ENCODE results near the gene CARMIL1.
"Not testable (repeated sequence)": the region's sequence is repeated elsewhere in the genome, so short reads cannot be mapped to it uniquely, and the experiment has no call there.

Gene CARMIL1

DNA sequence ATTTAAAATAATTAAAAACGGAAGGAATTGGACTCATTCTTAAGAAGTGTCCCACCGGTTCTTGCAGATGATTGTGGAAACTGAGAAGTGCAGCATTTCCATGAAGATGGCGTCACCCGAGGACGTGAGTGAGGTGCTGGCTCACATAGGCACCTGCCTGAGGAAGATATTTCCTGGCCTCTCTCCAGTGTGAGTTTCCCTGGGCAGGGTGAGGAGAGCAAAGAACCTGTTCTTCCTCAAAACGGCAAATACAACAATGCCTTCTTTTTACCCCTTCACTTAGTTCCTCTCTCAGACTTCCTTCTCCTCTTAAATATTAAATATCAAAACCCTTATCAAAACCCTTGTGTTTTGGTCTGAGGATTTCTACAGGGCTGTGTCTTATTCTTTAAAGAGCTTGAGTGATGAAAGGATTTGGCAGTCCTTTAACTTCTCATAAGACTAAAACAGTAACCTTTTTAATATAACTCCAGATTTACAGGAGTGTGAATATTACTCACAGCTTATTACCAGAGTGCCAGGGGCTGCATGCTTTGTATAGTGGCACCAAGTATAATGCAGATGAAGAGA is 156.3 kb downstream of the CARMIL1 start:
- DNase-seq (ENCODE audit: low read depth in 4 of 4, low spot score in 1 of 4): no peak

GRCh38 chr6:25436760-25437159 is 157.6 kb downstream of the CARMIL1 start:
- DNase-seq (ENCODE audit: low read depth in 4 of 4, low spot score in 1 of 4): no peak

GRCh38 chr6:25439368-25439767 is 160.2 kb downstream of the CARMIL1 start:
- no peak for DNase-seq (ENCODE audit: low read depth in 4 of 4, low spot score in 1 of 4)

GRCh38 chr6:25441663-25442270 is 162.6 kb downstream of the CARMIL1 start:
- no peak for DNase-seq (ENCODE audit: low read depth in 4 of 4, low spot score in 1 of 4)

- no peak for DNase-seq (ENCODE audit: low read depth in 4 of 4, low spot score in 1 of 4)
Observed at GRCh38 chr6:25442898-25443297, 163.7 kb downstream of the CARMIL1 start.

DNA sequence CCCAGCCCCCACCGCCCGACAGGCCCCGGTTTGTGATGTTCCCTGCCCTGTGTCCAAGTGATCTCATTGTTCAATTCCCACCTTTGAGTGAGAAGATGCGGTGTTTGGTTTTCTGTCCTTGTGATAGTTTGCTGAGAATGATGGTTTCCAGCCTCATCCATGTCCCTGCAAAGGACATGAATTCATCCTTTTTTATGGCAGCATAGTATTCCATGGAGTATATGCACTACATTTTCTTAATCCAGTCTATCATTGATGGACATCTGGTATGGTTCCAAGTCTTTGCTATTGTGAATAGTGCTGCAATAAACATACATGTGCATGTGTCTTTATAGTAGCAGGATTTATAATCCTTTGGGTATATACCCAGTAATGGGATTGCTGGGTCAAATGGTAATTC is 165.3 kb downstream of the CARMIL1 start:
- DNase-seq (ENCODE audit: low read depth in 4 of 4, low spot score in 1 of 4): not testable (repeated sequence)

DNA sequence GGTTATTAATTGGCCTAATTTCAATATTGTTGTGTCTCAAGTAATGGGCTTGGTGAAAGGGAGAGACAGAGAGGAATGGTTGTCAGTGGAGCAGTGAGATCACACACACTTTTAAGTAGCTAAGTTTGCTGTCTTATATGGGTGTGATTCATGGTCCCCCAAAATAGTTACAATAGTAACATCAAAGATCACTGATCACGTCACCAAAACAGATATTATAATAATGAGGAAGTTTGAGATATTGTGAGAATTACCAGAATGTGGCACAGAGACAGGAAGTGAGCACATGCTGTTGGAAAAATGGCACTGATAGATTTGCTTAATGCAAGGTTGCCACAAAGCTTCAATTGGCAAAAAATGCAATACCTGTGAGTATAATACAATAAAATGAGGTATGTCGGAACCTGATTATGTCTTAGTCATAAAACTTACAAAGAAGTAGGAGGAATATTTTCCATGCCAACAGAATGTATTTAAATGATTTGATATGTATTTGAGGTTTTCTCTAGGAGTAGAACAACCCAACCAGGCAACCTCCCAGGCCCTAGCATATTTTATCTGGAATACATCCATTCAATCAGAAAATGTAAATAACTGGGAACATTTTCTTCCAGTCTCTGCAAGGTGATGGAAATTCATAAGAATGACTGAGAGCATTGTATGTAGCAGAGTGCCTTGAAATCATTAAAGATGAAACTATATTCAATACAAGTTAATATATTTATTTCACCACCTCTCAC is 167.8 kb downstream of the CARMIL1 start:
- no peak for DNase-seq (ENCODE audit: low read depth in 4 of 4, low spot score in 1 of 4)

DNA sequence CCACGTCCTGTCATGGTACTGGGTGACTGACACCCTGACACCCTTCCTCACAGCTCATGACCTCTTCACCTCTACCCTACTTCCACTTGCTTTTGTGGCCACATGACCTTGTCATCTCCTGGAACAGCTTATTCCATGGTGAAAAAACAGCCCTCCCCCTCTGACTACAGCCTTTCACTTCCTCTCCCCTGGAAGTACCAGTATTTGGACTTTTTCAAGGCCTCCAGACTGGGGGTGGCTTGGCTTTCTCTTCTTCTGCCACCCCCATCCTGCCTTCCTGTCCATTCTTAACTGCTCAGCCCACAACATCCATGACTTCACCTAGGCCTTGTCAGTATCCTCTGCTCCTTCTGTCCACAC is 168.4 kb downstream of the CARMIL1 start:
- DNase-seq (ENCODE audit: low read depth in 4 of 4, low spot score in 1 of 4): no peak

DNA sequence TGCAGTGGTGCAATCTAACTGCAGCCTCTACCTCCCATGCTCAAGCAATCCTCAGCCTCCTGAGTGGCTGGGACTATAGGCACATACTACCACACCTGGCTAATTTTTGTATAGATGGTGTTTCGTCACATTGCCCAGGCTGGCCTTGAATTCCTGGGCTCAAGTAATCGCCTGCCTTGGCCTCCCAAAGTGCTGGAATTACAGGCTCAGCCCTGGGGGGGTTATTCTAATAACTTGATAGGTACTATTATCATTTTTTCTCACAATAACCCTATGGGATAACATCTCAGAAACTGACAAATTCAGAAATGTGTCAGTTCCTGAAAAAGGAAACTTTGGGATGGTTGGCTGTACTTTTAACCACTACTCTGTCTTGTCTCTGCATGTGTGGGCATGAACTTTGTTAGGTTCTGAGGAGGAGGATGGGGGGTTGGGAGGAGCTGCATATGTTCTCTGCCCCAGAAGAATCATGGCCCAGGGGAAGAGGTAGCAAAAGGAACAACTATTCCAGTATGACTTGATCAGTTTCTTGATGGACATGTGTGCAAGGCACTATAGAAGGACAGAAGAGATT is 169.9 kb downstream of the CARMIL1 start:
- DNase-seq (ENCODE audit: low read depth in 4 of 4, low spot score in 1 of 4): no peak

GRCh38 chr6:25449774-25450173 is 170.6 kb downstream of the CARMIL1 start:
- no peak for DNase-seq (ENCODE audit: low read depth in 4 of 4, low spot score in 1 of 4)

GRCh38 chr6:25450469-25451198 is 171.5 kb downstream of the CARMIL1 start:
- DNase-seq (ENCODE audit: low read depth in 4 of 4, low spot score in 1 of 4): no peak

GRCh38 chr6:25452031-25452430 is 172.9 kb downstream of the CARMIL1 start:
- DNase-seq (ENCODE audit: low read depth in 4 of 4, low spot score in 1 of 4): no peak

GRCh38 chr6:25453288-25453687 is 174.1 kb downstream of the CARMIL1 start:
- DNase-seq (ENCODE audit: low read depth in 4 of 4, low spot score in 1 of 4): no peak

GRCh38 chr6:25454136-25454535 is 175.0 kb downstream of the CARMIL1 start:
- DNase-seq (ENCODE audit: low read depth in 4 of 4, low spot score in 1 of 4): no peak

DNA sequence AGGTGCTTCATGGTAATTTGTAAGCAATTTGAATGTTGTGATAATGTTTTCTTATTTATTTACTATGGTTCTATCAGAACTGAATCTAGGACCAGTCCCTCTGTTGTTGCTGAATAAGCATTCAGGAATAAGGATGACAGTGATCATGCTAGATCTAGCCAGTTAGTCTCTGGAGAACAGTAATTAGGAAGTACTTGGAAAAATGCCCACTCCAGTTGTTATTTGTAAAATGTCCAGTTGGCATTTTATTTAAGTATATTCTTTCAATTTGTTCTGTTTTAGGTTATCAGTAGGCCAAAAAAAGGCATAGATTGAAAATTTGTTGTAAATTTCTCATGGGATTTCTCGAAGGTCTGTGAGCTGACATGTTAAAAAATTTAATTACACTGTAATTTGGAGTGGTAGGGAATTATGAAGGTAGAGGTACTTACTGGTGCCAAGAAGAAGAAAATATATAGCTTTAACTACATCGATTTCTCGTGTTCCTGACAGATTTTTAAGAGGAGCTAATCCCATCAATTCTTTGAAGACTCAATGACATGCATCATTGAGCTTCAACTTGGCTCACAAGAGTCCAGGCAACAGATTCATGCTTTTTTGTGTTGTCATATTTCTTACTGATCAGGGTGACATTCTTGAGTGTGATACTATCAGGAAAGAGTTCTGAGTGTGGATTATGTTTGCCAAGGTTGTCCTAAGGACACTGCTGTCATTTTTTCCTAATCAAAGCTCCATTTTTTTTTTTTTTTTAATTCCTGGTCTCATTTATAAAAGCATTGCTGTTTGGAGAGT is 177.3 kb downstream of the CARMIL1 start:
- no peak for DNase-seq (ENCODE audit: low read depth in 4 of 4, low spot score in 1 of 4)

- no peak for DNase-seq (ENCODE audit: low read depth in 4 of 4, low spot score in 1 of 4)
Observed at GRCh38 chr6:25457516-25457915, 178.3 kb downstream of the CARMIL1 start.

DNA sequence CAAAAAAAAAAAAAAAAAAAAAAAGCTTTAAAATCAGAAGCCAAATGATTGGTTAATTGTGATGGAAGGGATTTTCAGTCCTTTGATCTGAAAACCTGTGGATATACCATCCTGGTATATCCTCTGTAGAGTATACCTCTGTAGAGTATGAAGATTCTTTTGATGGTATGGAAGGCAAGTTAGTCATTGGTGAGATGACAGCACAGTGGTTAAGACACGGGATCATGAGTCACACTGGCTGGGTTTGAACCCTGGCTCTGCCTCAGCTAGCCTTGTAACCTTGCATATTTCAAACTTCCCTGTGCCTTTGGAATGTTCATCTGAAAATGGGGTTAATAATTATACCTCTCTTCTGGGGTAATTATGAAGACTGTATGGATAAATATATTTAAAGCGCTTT is 179.3 kb downstream of the CARMIL1 start:
- DNase-seq (ENCODE audit: low read depth in 4 of 4, low spot score in 1 of 4): peak in 1 of 4 experiments; percentile 7

DNA sequence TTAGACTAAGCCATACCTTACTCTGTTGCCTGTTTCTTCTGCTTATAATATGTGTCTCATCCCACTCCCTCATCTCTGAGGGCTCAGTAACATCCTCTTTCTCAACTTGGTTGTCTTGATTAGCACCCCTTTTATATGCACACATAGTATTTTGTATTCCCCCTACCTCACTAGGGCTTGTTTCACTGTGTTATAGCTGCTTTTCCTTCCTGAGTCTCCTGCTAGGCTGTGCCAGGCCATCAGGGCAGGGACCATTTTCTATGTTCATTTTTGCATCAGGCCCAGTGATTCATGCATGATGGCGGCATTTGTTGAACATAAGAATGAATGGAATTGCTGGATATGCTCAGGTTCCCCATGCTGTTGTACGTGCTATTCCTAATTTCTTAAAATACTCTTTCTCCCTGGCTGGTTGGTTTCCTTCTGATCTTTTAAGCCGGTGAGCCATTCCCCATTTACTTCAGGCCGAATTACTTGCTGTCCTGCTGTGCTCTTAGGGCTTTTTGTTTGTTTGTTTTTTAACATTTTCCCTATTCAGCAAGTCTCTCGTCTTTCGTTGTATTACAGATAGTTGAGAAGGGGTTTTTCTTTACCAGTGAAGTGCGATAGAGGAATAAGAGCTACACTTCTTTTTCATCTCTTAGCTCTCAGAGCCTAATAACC is 183.2 kb downstream of the CARMIL1 start:
- no peak for DNase-seq (ENCODE audit: low read depth in 4 of 4, low spot score in 1 of 4)

- DNase-seq (ENCODE audit: low read depth in 4 of 4, low spot score in 1 of 4): no peak
Observed at GRCh38 chr6:25463441-25463840, 184.3 kb downstream of the CARMIL1 start.

DNA sequence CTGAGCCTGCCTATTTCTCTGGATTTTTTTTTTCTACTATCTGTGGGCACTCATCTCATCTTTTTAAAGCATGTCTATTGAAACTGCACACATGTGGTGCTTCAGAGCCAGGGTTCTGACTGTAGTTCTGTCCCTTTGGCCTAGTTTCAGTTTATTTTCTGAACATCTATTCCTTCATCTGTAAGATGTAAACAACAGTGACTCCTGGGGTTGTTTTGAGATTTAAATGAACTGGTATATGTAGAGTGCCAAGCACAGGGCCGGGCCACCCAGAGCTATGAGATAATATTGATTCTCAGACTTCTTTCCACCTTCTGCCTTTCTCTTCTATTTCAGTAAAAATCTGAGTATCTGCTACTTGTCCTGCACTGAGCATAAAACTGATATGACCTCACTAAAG is 185.1 kb downstream of the CARMIL1 start:
- no peak for DNase-seq (ENCODE audit: low read depth in 4 of 4, low spot score in 1 of 4)

Data from stimulated activated CD4-positive, alpha-beta T cell treated with anti-CD3 and anti-CD28 coated beads, Interleukin-1b, Interleukin-23, amount 100 ng/mL, for 24 hours (primary cell).